HG03135 (cell line): ENCODE results near the gene HOXD12.

Experiments
- ATAC-seq: cut with Tn5 transposase; IDR thresholded peaks from one replicate; pipeline ENCODE4 v1.9.1; 2021; ENCODE audit warnings: mild to moderate bottlenecking, moderate library complexity; ENCODE audit not compliant: unreplicated experiment

The HOXD12 gene

DNA sequence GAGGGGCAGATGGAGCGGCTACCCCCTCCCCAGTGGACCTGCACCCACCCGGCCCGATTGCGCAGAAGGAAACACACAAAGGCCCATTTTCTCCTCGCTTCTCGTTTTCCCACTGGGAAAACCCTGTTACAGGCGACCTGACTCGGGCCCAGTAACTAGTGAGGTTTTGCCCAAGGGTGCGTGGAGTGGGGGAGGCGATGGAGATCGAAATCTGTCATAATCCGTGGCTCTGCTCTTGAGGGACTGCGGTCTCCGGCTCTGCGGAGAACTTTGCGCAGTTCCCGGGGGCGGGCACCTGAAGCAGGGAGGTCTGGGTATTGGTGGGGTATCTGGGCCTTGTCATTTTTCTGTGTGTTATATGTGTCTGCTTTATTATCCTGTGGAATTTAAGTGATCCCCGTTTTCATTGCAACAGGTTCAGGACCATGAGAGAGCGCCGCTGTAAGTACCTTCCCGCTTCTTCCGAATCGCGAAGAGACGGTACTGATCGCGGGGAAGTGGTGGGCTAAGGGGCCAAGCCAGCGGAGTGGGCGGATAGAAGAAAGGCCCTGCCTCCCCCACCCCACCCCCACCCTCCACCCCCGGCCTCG lies 47.7 kb downstream of the HOXD12 start:
- ATAC-seq: no peak

DNA sequence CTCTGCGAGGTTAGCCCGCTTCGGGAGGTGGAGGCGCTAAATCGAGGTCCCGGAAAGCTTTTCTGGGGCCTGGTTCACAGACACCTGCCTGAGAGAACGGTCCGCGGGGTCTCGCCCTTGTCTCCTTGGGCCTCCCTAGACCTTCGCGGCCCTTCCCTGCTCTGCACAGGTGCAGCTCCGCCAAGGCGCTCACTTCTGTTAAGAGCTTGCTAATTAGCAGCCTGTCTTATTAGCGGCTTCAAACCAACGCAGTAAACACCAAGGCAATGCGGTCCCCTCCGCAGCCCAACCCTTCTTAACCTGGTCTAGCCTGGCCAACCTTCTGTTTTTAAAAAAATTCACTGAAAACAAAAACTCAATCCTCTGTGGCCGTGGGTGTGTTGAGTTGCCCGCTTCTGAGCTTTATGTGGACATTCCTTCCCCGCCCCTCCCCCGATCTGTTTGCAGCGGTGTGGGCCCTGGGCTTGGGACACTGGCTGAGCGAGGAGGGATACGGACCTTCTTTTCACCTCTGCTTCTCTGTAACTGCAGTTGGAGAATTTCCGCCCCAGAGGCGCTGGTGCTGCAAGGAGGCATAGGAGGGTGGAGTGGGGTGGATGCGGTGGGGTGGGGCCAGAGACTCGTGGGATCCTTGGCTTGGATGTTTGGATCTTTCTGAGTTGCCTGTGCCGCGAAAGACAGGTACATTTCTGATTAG lies 48.4 kb downstream of the HOXD12 start:
- no peak for ATAC-seq

DNA sequence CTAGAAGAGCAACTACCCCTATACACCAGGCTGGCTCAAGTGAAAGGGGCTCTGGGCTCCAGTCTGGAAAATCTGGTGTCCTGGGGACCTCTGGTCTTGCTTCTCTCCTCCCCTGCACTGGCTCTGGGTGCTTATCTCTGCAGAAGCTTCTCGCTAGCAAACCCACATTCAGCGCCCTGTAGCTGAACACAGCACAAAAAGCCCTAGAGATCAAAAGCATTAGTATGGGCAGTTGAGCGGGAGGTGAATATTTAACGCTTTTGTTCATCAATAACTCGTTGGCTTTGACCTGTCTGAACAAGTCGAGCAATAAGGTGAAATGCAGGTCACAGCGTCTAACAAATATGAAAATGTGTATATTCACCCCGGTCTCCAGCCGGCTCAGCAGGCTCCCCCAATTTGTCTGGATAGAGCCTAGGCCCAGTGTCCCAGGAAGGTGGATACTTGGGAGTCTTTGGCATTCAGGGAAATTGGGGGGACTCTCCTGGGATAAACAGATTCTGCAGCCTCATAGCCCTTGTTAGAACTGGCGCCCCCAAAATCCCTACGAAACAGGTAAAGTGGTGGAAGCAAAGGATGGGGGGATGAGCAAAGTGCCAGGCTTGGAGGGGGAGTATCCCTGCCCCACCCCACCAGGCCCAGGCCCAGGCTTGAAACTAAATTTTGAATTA lies 49.3 kb downstream of the HOXD12 start:
- no peak for ATAC-seq

DNA sequence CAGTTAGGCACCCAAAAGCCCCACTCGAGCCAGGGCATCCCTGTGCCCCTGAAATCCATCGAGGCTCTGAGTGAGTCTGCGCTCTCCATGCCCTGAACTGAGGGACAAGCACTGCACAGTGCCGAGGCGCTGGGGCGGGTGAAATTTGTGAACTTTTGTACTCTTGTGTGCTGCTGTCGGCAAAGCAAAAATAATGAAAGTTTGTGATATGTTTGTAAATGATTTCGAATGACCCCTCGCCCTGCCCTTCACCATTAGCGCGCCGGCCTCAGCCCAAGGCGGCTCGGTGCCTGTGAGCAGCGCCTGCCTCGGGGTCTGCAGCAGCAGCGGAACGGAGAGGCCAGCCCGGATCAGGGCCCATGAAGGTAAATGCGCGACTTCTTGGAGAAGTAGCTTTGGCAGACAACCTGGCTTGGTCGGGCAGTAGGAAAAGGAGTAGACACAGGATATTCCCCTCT lies 49.9 kb downstream of the HOXD12 start:
- ATAC-seq: no peak

DNA sequence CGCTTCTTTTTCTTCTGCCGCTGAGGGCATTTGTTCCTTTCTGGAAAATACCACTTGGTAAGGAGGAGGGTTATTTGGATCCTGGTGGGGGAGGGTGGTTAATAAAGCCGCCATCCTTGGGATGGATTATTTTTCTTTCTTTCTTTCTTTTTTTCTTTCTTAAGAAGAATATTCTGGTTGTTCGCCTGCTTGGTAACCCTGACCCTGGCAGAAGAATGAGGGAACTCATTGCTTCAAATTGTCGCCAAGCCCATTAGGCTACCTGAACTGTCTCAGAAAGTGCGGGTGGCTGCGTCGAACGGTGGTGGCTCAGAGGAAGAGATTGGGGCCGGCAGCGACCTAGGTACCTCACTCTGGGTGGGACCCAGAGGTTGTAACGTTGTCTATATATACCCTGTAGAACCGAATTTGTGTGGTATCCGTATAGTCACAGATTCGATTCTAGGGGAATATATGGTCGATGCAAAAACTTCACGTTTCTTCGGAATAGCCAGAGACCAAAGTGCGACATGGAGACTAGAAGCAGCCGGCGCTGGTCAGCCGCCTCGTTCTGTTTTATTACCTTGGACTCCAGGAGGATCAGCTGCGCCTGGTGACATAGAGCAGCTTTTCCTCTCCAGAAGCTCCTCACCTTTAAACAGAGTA lies 50.5 kb downstream of the HOXD12 start:
- no peak for ATAC-seq

DNA sequence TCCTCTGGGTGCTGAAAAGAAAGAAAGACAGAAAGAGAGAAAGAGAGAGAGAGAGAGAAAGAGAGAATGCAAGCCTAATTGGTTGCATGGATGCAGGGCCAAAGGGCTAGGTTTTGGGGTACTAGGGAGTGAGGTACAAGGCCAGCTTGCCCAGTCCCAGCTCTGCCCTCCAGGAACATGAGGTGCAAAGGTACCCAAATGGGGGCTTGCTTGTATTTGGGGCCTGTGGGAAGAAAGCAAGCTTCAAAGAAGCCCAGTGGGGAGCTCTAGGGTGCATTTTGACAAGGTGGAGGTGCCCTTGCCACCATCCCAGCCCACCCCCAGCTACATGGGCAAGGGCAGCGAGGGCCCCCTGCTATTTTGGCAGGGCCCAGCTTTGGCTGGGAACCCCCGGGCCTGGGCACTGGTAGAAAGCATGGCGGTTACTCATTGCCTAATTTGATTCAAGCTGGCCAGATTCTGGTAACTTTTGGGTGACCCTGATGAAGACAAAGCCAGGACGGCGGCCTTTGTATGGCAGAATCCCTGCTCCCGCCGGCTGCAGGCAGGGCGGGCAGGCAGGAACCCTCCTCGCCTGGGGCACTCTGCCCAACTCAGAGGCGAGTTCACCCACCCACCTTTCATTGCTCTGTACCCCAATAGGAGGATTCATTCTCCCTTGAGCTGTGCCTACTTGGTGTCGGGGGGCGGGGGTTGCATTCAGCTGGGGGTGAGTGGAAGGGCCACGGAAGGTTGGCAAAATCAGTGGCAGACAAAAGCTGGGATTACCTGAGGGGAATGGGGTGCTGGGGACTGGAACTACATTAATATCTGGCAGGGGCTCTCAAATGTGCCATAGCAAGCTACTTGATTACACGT lies 51.2 kb downstream of the HOXD12 start:
- ATAC-seq: no peak

DNA sequence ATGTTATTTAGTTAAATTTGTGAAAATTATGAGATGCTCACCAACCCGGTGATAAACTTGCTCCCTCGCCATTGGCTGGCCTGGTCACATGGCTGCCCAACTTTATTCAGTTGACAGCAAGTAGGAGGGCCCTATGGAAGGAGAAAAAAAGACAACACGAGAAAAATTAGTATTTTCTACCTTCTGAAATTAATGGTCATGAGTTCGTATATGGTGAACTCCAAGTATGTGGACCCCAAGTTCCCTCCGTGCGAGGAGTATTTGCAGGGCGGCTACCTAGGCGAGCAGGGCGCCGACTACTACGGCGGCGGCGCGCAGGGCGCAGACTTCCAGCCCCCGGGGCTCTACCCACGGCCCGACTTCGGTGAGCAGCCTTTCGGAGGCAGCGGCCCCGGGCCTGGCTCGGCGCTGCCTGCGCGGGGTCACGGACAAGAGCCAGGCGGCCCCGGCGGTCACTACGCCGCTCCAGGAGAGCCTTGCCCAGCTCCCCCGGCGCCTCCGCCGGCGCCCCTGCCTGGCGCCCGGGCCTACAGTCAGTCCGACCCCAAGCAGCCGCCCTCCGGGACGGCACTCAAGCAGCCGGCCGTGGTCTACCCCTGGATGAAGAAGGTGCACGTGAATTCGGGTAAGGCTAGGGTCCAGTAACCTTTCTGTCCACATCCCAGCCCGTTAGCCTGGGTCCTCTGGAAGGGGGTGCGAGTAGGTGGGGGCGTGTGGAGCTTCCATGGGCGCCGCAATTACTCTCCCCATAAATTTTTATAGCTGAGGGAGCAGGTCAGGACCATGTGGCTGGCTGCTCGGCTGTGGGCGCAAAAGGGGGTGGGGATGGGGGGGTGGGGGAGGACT lies 52.1 kb downstream of the HOXD12 start, which contains the start of gene HOXD4:
HOXD4 (plus strand) TSS at position 109 of the 846 bp plus-strand sequence; CDS start at position 193, 84 bp downstream.
- ATAC-seq: no peak
